HepG2 (cell line): Measurements from ENCODE around the gene SLC30A4.

ENCODE experiments used
- BRD4 ChIP-seq: sonication (generic); formaldehyde crosslinking; IDR thresholded peaks from 2 replicates; pipeline ENCODE4 v1.4.0; 2020; ENCODE audit warnings: missing genetic modification reagents
- CTCF ChIP-seq: sonication (generic); formaldehyde crosslinking; IDR thresholded peaks from 2 replicates; pipeline ENCODE4 v1.5.0; 2020; ENCODE audit warnings: mild to moderate bottlenecking, missing genetic modification reagents, moderate library complexity
- GABPA ChIP-seq, 2 experiments: IDR thresholded peaks; 2 replicates each; pipeline ENCODE4 v1.6.1; 2011 to 2016; ENCODE audit warnings: low read depth in 2 of 2, low read length in 1 of 2, missing biosample characterization in 1 of 2, missing genetic modification characterization in 1 of 2
- HOXA7 ChIP-seq: sonication (generic); formaldehyde crosslinking; IDR thresholded peaks from 2 replicates; pipeline ENCODE4 v1.8.1; 2022; ENCODE audit warnings: mild to moderate bottlenecking, missing genetic modification reagents, moderate library complexity
- SMARCE1 ChIP-seq: fragments of 450-650 bp; IDR thresholded peaks from 2 replicates; pipeline ENCODE4 v1.6.1; 2017; ENCODE audit warnings: borderline replicate concordance
- TBL1XR1 ChIP-seq: fragments of 150-350 bp; IDR thresholded peaks from 2 replicates; pipeline ENCODE4 v1.6.1; 2014; ENCODE audit warnings: borderline replicate concordance, low read length; ENCODE audit not compliant: partially characterized antibody
- ZBTB46 ChIP-seq: sonication (generic); formaldehyde crosslinking; IDR thresholded peaks from 2 replicates; pipeline ENCODE4 v1.4.0; 2020; ENCODE audit warnings: mild to moderate bottlenecking, missing genetic modification reagents, borderline replicate concordance

GRCh38 chr15:45431511-45431910 is 91.0 kb downstream of the SLC30A4 start:
- TF ChIP-seq TBL1XR1 (no peak), SMARCE1 (no peak), CTCF (CRISPR knock-in tag) (no peak), ZBTB46 (CRISPR knock-in tag) (no peak), GABPA (IDR thresholded peaks at IDR 0.05; ENCODE audit: low read depth, low read length) (no peak), GABPA (CRISPR knock-in tag; IDR thresholded peaks at IDR 0.05; ENCODE audit: low read depth) (no peak), HOXA7 (CRISPR knock-in tag) (no peak), BRD4 (CRISPR knock-in tag) (no peak)
